ENCODE measurements around the gene RAET1L. TPM values are rescaled to one million over a fixed set of nuclear protein-coding genes. Genes with fewer than 3 reads are reported as not detected.
"Not testable (repeated sequence)": the region's sequence is repeated elsewhere in the genome, so short reads cannot be mapped to it uniquely, and the experiment has no call there.

Gene RAET1L
- total RNA-seq, 4 donors from 2014 or later = not detected

DNA sequence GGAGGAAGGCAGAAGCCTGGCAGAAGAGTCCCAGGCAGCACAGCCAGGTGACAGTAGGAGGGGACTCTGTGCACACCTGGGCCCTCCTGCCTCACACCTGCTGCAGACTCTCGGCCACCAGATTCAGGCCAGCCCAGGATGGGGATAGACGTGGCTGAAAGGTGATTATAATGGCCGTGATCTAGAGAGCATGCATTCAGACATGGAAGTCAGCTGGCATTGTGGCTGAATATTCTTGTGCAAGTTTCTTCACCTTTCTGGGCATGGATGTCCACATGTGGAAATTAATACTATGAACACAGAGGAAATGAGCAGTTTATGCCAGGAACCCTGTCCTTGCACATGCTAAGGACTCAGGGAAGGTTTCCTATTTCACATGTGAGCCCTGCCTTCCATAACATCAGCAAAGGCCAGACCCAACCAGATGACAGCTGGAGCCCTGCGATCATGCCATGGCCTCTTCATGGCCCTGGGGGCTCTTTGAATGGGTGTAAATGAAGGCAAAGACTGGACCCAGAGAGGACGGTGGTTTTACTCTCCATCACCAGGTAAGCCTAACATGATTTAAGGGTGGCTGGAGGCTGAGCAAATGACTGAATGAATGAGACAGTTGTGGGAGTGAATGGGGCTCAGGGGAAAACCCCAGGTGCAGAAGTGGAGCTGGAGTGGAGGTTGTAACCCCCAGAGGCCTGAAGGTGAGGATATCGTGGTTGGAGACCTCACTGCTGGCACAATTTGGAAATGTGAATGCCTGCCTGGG, 2.7 kb upstream of the RAET1L start:
- TF ChIP-seq EP300 (IDR thresholded peaks at IDR 0.05) (no peak), POLR2A (IDR thresholded peaks at IDR 0.05; ENCODE audit: low read depth) (no peak)
- TF ChIP-seq, protein P1, sequence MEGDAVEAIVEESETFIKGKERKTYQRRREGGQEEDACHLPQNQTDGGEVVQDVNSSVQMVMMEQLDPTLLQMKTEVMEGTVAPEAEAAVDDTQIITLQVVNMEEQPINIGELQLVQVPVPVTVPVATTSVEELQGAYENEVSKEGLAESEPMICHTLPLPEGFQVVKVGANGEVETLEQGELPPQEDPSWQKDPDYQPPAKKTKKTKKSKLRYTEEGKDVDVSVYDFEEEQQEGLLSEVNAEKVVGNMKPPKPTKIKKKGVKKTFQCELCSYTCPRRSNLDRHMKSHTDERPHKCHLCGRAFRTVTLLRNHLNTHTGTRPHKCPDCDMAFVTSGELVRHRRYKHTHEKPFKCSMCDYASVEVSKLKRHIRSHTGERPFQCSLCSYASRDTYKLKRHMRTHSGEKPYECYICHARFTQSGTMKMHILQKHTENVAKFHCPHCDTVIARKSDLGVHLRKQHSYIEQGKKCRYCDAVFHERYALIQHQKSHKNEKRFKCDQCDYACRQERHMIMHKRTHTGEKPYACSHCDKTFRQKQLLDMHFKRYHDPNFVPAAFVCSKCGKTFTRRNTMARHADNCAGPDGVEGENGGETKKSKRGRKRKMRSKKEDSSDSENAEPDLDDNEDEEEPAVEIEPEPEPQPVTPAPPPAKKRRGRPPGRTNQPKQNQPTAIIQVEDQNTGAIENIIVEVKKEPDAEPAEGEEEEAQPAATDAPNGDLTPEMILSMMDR (IDR thresholded peaks at IDR 0.05) = no peak
- peaks cover 0 to 52% (median 13%) of the 10 kb centered on the region in 4 donors for H3K27me3 ChIP-seq

DNA sequence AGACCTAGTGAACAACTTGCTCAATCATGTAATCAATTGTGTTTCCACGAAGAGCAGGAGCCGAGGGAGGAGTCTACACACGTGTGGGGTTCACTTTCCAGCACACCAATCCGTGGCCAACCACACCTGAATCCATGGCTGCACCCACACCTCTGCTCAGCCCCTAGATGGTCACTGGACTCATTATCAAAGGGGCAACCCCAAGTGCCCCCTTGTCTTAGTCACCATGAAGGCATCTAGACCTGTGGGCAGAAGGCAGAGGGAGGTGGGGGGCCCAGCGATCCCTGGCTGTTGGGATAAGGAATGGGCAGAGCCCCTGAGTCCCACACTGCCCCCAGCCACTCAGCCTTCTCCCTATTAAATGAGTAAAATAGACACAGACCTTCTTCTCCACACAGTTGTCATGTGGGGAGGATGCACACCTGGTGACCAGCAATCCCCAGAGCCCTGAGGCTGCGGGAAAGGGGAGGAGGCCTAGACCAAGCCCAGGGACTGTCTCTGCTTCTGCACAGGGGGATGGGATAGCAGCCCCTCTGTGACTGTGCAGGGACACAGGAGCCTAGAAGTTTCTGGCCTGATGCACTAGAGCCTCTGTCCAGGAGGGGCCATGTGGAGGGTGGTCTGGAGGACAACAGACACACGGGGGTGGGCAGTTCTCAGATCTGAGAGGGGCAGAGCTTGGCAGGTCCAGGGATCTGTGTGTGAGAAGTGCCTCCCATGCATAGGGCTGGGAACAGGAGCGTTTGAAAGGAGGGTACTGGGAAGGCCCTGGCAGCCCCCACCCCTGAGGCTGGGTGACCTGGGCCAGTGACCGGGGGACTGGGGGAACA, 1.9 kb upstream of the RAET1L start:
- Histone ChIP-seq H3K9me3 (no peaks in the 10 kb centered on the region), H3K27me3 (peaks cover 0 to 52% (median 13%) of the 10 kb centered on the region in 4 donors)
- 80% methylated on average over 8 of the region's 9 CpGs for WGBS

More for the DNA sequence above, 2.7 kb upstream of the RAET1L start:
- Histone ChIP-seq H3K4me3 (no peak overlapping the region), H3K9me3 (no peaks in the 10 kb centered on the region), H3K36me3 (no peaks in the 10 kb centered on the region), H3K27ac (replicated peaks in 1 of 4) (no peak overlapping the region), H3K4me1 (peaks cover 13 to 16% (median 15%) of the 10 kb centered on the region in 4 donors)
- intact Hi-C loops (cut with DNase I) = no loop called here
- DNase-seq (ENCODE audit: extremely low spot score) = no peak
- WGBS = 78% methylated on average over 6 of the region's 6 CpGs

DNA sequence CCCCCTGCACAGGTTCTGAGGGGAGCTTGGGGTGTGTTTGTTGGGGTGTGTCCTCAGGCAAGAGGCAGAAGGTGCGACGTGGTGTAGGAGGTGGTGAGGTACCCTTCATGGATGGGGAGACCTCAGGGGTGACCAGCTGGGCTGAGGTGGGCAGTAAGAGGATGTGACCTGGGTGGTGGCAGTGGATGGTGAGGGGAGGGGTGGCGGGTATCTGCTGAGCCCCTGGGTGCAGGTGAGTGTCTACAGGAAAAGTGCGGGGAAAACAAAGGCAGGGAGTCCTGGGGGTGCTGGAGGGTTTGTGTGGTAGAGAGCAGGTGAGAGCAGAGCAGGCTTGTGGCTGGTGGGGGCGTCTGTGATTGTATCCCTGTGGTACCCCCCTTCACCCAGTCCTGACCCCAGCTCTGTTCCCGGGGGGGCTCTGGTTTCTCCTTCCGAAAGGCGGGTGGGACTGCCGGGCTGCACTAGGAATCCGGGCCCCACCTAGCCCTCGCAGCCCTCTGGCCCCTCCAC, 631 bp downstream of the RAET1L start:
- Histone ChIP-seq H3K9me3 (no peaks in the 10 kb centered on the region), H3K36me3 (no peaks in the 10 kb centered on the region), H3K27ac (replicated peaks in 1 of 4) (no peak overlapping the region), H3K27me3 (peaks cover 0 to 56% (median 13%) of the 10 kb centered on the region in 4 donors), H3K4me1 (peaks cover 13 to 16% (median 15%) of the 10 kb centered on the region in 4 donors), H3K4me3 (peak overlapping the region in 1 of 4 donors; percentile 37)
- no peak for DNase-seq (ENCODE audit: extremely low spot score)
- 48% methylated on average over 8 of the region's 11 CpGs for WGBS
- intact Hi-C loops (cut with DNase I) = no loop called here
- TF ChIP-seq, protein P1 (IDR thresholded peaks at IDR 0.05) = no peak
- TF ChIP-seq EP300 (IDR thresholded peaks at IDR 0.05) (no peak), POLR2AphosphoS5 (IDR thresholded peaks at IDR 0.05) (no peak), POLR2A (IDR thresholded peaks at IDR 0.05; ENCODE audit: low read depth) (no peak)

More for the DNA sequence above, 1.9 kb upstream of the RAET1L start:
- Histone ChIP-seq H3K27ac (replicated peaks in 1 of 4) (no peak overlapping the region), H3K36me3 (no peaks in the 10 kb centered on the region), H3K4me3 (no peak overlapping the region), H3K4me1 (peaks cover 13 to 16% (median 15%) of the 10 kb centered on the region in 4 donors)
- no peak for DNase-seq (ENCODE audit: extremely low spot score)
- TF ChIP-seq, protein P1 (IDR thresholded peaks at IDR 0.05) = no peak
- TF ChIP-seq EP300 (IDR thresholded peaks at IDR 0.05) = no peak
- TF ChIP-seq POLR2AphosphoS5 (IDR thresholded peaks at IDR 0.05) = no peak
- TF ChIP-seq POLR2A (IDR thresholded peaks at IDR 0.05; ENCODE audit: low read depth) = no peak
- intact Hi-C loops (cut with DNase I) = no loop called here

DNA sequence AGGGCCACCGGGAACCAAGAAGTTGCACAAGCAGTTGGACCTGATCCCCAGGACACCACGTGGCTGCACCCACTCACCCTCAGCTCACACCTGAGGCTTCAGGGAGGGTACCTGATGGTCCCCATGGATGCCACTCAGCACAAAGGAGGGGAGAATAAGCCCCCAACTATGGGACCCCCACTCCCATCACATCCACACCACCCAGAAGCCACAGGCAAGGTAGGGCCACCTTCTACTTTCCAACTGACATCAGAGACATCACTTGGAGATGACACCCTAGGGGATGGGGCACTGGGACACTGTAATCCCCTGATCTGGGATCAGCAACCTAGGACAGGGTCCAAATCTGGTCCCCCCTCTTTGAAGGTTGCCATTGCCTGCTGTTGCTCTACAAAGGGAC, 1.3 kb downstream of the RAET1L start:
- peaks cover 0 to 55% (median 14%) of the 10 kb centered on the region in 4 donors for H3K27me3 ChIP-seq
- peaks cover 13 to 16% (median 15%) of the 10 kb centered on the region in 4 donors for H3K4me1 ChIP-seq
- intact Hi-C loops (cut with DNase I); H3K4me3 ChIP-seq; H3K36me3 ChIP-seq; H3K9me3 ChIP-seq; H3K27ac ChIP-seq (replicated peaks in 1 of 4); DNase-seq (ENCODE audit: extremely low spot score): not testable (repeated sequence)
- WGBS = 100% methylated on average over 1 of the region's 2 CpGs

DNA sequence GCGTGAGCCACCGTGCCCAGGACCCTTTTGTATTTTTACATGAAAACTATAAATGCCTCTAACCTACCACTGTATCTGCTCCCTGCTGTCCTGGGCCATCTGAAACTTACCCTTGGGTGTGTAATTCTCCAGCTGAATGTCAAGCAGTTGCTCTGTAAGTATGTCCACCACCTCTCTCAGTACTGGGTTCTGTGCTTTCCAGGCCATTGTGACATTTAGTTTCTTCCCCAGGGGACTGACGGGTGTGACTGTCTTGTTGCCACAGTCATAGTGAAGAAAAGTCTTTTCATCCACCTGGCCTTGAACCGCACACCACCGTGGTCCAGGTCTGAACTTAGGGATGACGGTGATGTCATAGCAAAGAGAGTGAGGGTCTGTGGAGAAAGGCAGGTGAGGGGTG, 3.5 kb downstream of the RAET1L start:
- H3K36me3 ChIP-seq; H3K9me3 ChIP-seq; H3K27ac ChIP-seq (replicated peaks in 1 of 4); H3K4me3 ChIP-seq; DNase-seq (ENCODE audit: extremely low spot score); intact Hi-C loops (cut with DNase I): not testable (repeated sequence)
- Histone ChIP-seq H3K27me3 (peaks cover 0 to 59% (median 20%) of the 10 kb centered on the region in 4 donors), H3K4me1 (peaks cover 13 to 18% (median 15%) of the 10 kb centered on the region in 4 donors)
- WGBS = 96% methylated on average over 2 of the region's 6 CpGs
